HUES64 (cell line): ENCODE measurements around the gene C11orf21.
"Not testable (repeated sequence)": the region's sequence is repeated elsewhere in the genome, so short reads cannot be mapped to it uniquely, and the experiment has no call there.

Experiments
- H3K27ac ChIP-seq: 2 replicates; pipeline ENCODE4 v1.7.0; 2013; ENCODE audit warnings: low read depth, low read length, inconsistent platforms
- H3K27me3 ChIP-seq: 2 replicates; pipeline ENCODE4 v1.6.1; 2013; ENCODE audit warnings: mild to moderate bottlenecking, low read length; ENCODE audit not compliant: insufficient read depth
- H3K36me3 ChIP-seq: 2 replicates; pipeline ENCODE4 v1.6.1; 2013; ENCODE audit warnings: mild to moderate bottlenecking, low read length; ENCODE audit not compliant: insufficient read depth
- H3K4me1 ChIP-seq: 2 replicates; pipeline ENCODE4 v1.6.1; 2013; ENCODE audit warnings: mild to moderate bottlenecking, low read length, moderate library complexity; ENCODE audit not compliant: insufficient read depth
- H3K4me3 ChIP-seq: 2 replicates; pipeline ENCODE4 v1.5.1; 2013; ENCODE audit warnings: mild to moderate bottlenecking, low read length, moderate library complexity
- H3K9ac ChIP-seq: 2 replicates; pipeline ENCODE4 v1.6.1; 2013; ENCODE audit warnings: mild to moderate bottlenecking, low read depth, low read length
- H3K9me3 ChIP-seq: 2 replicates; pipeline ENCODE4 v1.6.1; 2013; ENCODE audit warnings: low read depth, low read length; ENCODE audit not compliant: insufficient read depth
- WGBS: fragments of 150-250, 120-280 bp; methylation state at CpG from one replicate; pipeline ENCODE4 v1.1.7; 2013; ENCODE audit warnings: missing lambda C conversion rate; 5-methylcytosine and 5-hydroxymethylcytosine counted together

The C11orf21 gene

GRCh38 chr11:2289859-2290258 is 11.9 kb downstream of the C11orf21 start:
- H3K4me3 ChIP-seq = no peak overlapping the region
- H3K36me3 ChIP-seq = no peaks in the 10 kb centered on the region
- H3K9ac ChIP-seq = no peak overlapping the region
- no peak overlapping the region for H3K27ac ChIP-seq
- no peaks in the 10 kb centered on the region for H3K4me1 ChIP-seq
- 74% methylated on average over 10 of the region's 10 CpGs for WGBS
- H3K9me3 ChIP-seq = no peaks in the 10 kb centered on the region
- peaks cover 12% of the 10 kb centered on the region for H3K27me3 ChIP-seq

GRCh38 chr11:2289350-2289749 is 12.4 kb downstream of the C11orf21 start:
- Histone ChIP-seq H3K36me3 (no peaks in the 10 kb centered on the region), H3K4me1 (no peaks in the 10 kb centered on the region), H3K27me3 (peaks cover 13% of the 10 kb centered on the region; the same call in 1 of the 2 replicates), H3K9me3 (no peaks in the 10 kb centered on the region), H3K9ac (no peak overlapping the region), H3K27ac (no peak overlapping the region), H3K4me3 (no peak overlapping the region)
- 95% methylated on average over 6 of the region's 6 CpGs for WGBS

DNA sequence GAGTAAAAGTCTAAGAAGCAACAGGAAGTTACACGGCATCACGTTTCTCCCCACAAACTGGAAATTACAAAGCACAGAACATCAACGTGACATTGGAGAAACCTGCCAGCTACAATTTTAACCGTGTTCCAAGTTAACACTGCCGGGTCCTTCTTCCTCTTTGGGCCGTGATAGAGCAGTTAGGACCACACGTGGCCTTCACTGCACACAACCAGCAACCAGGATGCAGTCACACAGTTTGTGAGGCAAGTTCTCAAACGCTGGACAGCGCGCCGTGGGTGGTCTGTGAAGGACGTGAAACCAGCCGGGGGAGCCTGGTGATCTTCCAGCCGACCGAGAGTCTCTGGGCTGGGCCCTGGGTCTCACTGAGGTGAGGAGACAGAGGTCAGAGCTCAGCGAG is 14.6 kb downstream of the C11orf21 start:
- peaks cover 21% of the 10 kb centered on the region; the same call in 1 of the 2 replicates for H3K27me3 ChIP-seq
- no peaks in the 10 kb centered on the region for H3K9me3 ChIP-seq
- WGBS = 84% methylated on average over 16 of the region's 16 CpGs
- no peak overlapping the region for H3K9ac ChIP-seq
- no peaks in the 10 kb centered on the region for H3K4me1 ChIP-seq
- H3K36me3 ChIP-seq = no peaks in the 10 kb centered on the region
- no peak overlapping the region for H3K27ac ChIP-seq
- H3K4me3 ChIP-seq = no peak overlapping the region

DNA sequence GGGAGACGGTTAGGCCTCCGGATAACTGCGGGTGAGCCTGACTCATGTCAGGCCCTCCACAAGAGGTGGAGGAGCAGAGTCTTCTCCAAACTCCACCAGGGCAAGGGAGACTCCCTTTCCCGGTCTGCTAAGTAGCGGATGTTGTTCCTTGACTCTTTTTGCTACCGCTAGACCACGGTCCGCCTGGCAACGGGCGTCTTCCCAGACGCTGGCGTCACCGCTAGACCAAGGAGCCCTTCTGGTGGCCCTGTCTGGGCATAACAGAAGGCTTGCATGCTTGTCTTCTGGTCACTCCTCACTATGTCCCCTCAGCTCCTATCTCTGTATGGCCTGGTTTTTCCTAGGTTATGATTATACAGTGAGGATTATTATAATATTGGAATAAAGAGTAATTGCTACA is 15.4 kb downstream of the C11orf21 start:
- not testable (repeated sequence) for H3K27ac ChIP-seq, H3K4me1 ChIP-seq, H3K36me3 ChIP-seq, H3K4me3 ChIP-seq, H3K9ac ChIP-seq, H3K9me3 ChIP-seq
- H3K27me3 ChIP-seq = peaks cover 21% of the 10 kb centered on the region; the same call in 1 of the 2 replicates
- 95% methylated on average over 10 of the region's 13 CpGs for WGBS

GRCh38 chr11:2280208-2280607 is 21.5 kb downstream of the C11orf21 start:
- H3K27ac ChIP-seq = no peak overlapping the region
- no peak overlapping the region for H3K9ac ChIP-seq
- H3K9me3 ChIP-seq = no peaks in the 10 kb centered on the region
- peaks cover 11% of the 10 kb centered on the region; the same call in 1 of the 2 replicates for H3K4me1 ChIP-seq
- H3K27me3 ChIP-seq = peaks cover 25% of the 10 kb centered on the region
- 40% methylated on average over 1 of the region's 2 CpGs for WGBS
- no peak overlapping the region for H3K4me3 ChIP-seq
- H3K36me3 ChIP-seq = no peaks in the 10 kb centered on the region

DNA sequence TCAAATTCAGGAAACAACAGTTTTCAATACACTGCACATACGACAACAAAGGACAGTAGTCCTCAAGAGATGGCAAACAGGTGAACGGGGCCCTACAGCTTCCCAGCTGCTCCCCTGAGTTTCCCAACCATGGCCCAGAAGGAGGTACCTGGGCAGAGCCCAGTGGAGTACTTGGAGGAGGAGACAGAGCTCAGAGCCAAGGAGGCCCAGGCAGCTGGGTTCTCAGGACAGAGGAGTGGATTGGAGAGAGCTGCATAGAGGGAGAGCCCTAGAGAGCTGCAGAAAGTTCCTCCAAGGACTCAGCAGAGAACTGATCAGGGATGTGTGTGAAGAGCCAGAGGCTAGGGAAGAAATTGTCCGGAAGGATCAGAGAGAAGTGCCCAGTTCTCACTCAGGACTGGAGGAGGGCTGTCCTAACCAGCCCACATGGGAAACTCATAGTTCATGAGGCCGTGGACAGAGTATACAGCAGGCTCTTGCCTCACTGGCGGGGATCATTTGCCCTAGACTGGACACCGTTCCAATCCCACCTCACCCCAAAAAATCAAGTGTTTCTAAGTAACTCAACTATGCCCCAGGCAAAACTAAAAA is 23.7 kb downstream of the C11orf21 start:
- H3K27me3 ChIP-seq = peaks cover 33% of the 10 kb centered on the region
- H3K27ac ChIP-seq = no peak overlapping the region
- H3K4me1 ChIP-seq = peaks cover 11% of the 10 kb centered on the region; the same call in 1 of the 2 replicates
- no peaks in the 10 kb centered on the region for H3K9me3 ChIP-seq
- no peak overlapping the region for H3K9ac ChIP-seq
- WGBS = 88% methylated on average over 6 of the region's 6 CpGs
- H3K4me3 ChIP-seq = no peak overlapping the region
- no peaks in the 10 kb centered on the region for H3K36me3 ChIP-seq

DNA sequence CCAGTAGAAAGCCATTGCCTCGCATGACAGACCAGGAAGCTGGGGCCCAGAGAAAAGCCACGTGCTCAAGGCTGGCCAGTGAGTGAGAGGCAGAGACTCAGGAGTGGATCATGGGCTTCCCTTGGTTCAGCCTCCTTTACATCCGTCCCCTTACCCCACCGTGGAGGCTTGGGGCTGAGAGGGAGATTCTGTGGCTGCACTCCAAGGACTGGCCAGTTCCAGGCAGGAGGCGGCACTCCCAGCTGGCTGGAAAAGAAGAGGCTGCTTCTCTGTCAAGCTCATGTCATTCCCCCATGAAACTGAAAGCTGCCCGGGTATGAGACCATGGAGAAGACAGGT is 24.7 kb downstream of the C11orf21 start:
- H3K9ac ChIP-seq = no peak overlapping the region
- WGBS = 77% methylated on average over 6 of the region's 6 CpGs
- H3K27ac ChIP-seq = no peak overlapping the region
- no peak overlapping the region for H3K4me3 ChIP-seq
- no peaks in the 10 kb centered on the region for H3K9me3 ChIP-seq
- peaks cover 43% of the 10 kb centered on the region for H3K27me3 ChIP-seq
- H3K36me3 ChIP-seq = no peaks in the 10 kb centered on the region
- H3K4me1 ChIP-seq = peaks cover 11% of the 10 kb centered on the region; the same call in 1 of the 2 replicates

DNA sequence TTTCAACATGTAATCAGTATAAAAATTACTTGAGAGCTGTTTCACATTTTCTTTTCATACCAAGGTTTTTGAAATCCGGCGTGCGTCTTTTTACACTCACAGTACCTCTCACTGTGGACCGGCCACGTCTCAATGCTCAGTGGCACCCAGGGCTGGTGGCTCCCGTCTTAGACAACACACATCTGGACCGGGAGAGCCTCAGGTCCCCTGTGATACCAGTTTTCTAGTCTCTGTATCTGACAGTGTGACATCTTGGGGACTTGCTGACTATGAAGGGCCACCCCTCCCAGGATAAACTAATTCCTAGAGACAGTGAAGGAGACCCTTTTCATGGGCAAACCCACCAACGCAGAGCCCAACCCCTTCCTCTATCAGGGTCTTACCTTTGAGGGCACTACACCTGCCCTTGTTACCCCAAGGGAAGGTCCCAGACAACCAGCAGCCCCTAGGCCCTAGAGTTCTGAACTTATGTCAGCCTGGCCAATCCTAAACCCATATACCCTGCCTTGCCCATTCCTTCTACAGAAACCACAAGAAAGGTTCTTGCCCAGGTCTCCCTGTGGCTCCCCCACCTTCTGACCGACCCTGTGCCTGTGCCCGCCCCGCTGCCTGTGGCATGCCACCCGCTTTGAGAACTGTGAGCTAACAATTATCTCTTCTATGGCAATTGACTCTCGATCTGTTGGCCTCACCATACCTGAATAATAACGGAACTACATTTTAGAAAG is 25.3 kb downstream of the C11orf21 start:
- Histone ChIP-seq H3K4me3 (no peak overlapping the region), H3K36me3 (no peaks in the 10 kb centered on the region), H3K9ac (no peak overlapping the region), H3K27me3 (peaks cover 49% of the 10 kb centered on the region), H3K9me3 (no peaks in the 10 kb centered on the region), H3K27ac (no peak overlapping the region), H3K4me1 (peaks cover 11% of the 10 kb centered on the region; the same call in 1 of the 2 replicates)
- 91% methylated on average over 14 of the region's 14 CpGs for whole genome bisulfite sequencing

- Histone ChIP-seq H3K27me3 (peaks cover 57% of the 10 kb centered on the region), H3K36me3 (no peaks in the 10 kb centered on the region), H3K4me1 (peaks cover 11% of the 10 kb centered on the region; the same call in 1 of the 2 replicates), H3K9me3 (no peaks in the 10 kb centered on the region), H3K9ac (no peak overlapping the region), H3K27ac (no peak overlapping the region), H3K4me3 (no peak overlapping the region)
- WGBS = 93% methylated on average over 30 of the region's 30 CpGs
Measured at GRCh38 chr11:2275334-2276279, 26.1 kb downstream of the C11orf21 start.

DNA sequence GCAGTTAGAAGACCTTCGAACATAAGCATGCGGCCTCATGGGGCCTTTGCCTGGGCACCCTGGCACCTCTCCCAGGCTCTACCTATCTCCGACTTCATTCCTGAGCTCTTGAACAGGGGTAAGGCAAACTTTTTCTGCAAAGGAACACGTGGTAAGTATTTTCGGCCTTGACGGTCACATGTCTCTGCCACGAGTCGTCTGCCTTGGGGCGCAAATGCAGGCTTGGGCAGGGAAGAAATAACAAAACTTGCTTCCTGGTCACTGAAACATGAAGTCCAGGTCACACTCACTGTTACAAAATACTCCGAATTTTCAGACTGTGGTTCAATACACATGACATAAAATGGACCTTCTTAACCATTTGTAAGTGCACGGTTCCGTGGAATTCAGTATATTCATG is 27.9 kb downstream of the C11orf21 start:
- Histone ChIP-seq H3K36me3 (no peaks in the 10 kb centered on the region), H3K4me3 (no peak overlapping the region), H3K27ac (no peak overlapping the region), H3K27me3 (peaks cover 75% of the 10 kb centered on the region), H3K9me3 (no peaks in the 10 kb centered on the region), H3K4me1 (peaks cover 11% of the 10 kb centered on the region; the same call in 1 of the 2 replicates), H3K9ac (no peak overlapping the region)
- 90% methylated on average over 12 of the region's 12 CpGs for WGBS

- no peak overlapping the region for H3K9ac ChIP-seq
- peaks cover 80% of the 10 kb centered on the region for H3K27me3 ChIP-seq
- no peak overlapping the region for H3K27ac ChIP-seq
- H3K4me1 ChIP-seq = peaks cover 14% of the 10 kb centered on the region; the same call in 1 of the 2 replicates
- 93% methylated on average over 13 of the region's 15 CpGs for WGBS
- no peaks in the 10 kb centered on the region for H3K9me3 ChIP-seq
- H3K36me3 ChIP-seq = no peaks in the 10 kb centered on the region
- H3K4me3 ChIP-seq = no peak overlapping the region
Measured at GRCh38 chr11:2273311-2273710, 28.4 kb downstream of the C11orf21 start.
